ENCODE measurements around the gene PAQR4. TPM values are rescaled to one million over a fixed set of nuclear protein-coding genes. Genes with fewer than 3 reads are reported as not detected.

The PAQR4 gene
- polyA plus RNA-seq, 1 donor from 2014 or later, result 47.8 TPM

- H3K4me3 ChIP-seq (ENCODE audit: low read length), result no peak overlapping the region
- H3F3A ChIP-seq (ENCODE audit: insufficient read depth, low read length, poor library complexity, severe bottlenecking), result no peaks in the 10 kb centered on the region
- no peak overlapping the region for H3K9ac ChIP-seq (ENCODE audit: low read length)
- H3K9me2 ChIP-seq (ENCODE audit: insufficient read depth, low read length), result no peaks in the 10 kb centered on the region
- H2AFZ ChIP-seq (ENCODE audit: low read depth, low read length), result no peak overlapping the region
- no peak overlapping the region for H3K4me2 ChIP-seq (ENCODE audit: low read length)
- no peaks in the 10 kb centered on the region for H3K27me3 ChIP-seq (ENCODE audit: insufficient read depth, low read depth, low read length)
- H4K20me1 ChIP-seq (ENCODE audit: insufficient read depth), result no peaks in the 10 kb centered on the region
- H3K27ac ChIP-seq (ENCODE audit: low read length), result no peak overlapping the region
- no peaks in the 10 kb centered on the region for H3K79me2 ChIP-seq (replicated peaks; ENCODE audit: insufficient read depth, low read length)
- TF ChIP-seq RAD21 (conservative IDR thresholded peaks at IDR 0.05) (no peak), CTCF (IDR thresholded peaks at IDR 0.05; ENCODE audit: poor library complexity, severe bottlenecking) (no peak), EZH2 (IDR thresholded peaks at IDR 0.05; ENCODE audit: borderline replicate concordance, insufficient read depth, low read length, poor library complexity, severe bottlenecking) (no peak)
- H3K9me3 ChIP-seq (ENCODE audit: low read length), result no peaks in the 10 kb centered on the region
- no peaks in the 10 kb centered on the region for H3K36me3 ChIP-seq (ENCODE audit: insufficient read depth, low read length)
These were observed 15.2 kb upstream of the PAQR4 start for GRCh38 chr16:2953706-2954627.

GRCh38 chr16:2954656-2955381 is 14.3 kb upstream of the PAQR4 start:
- no peaks in the 10 kb centered on the region for H3K27me3 ChIP-seq (ENCODE audit: insufficient read depth, low read depth, low read length)
- no peak overlapping the region for H3K4me2 ChIP-seq (ENCODE audit: low read length)
- TF ChIP-seq RAD21 (conservative IDR thresholded peaks at IDR 0.05) (no peak), TAF1 (IDR thresholded peaks at IDR 0.05; ENCODE audit: low read depth) (no peak), POLR2AphosphoS5 (IDR thresholded peaks at IDR 0.05) (no peak), SMC3 (conservative IDR thresholded peaks at IDR 0.05; ENCODE audit: poor library complexity) (no peak), EP300 (conservative IDR thresholded peaks at IDR 0.05; ENCODE audit: poor library complexity, severe bottlenecking) (no peak), MXI1 (conservative IDR thresholded peaks at IDR 0.05; ENCODE audit: poor library complexity, severe bottlenecking) (no peak)
- TF ChIP-seq, protein P1, sequence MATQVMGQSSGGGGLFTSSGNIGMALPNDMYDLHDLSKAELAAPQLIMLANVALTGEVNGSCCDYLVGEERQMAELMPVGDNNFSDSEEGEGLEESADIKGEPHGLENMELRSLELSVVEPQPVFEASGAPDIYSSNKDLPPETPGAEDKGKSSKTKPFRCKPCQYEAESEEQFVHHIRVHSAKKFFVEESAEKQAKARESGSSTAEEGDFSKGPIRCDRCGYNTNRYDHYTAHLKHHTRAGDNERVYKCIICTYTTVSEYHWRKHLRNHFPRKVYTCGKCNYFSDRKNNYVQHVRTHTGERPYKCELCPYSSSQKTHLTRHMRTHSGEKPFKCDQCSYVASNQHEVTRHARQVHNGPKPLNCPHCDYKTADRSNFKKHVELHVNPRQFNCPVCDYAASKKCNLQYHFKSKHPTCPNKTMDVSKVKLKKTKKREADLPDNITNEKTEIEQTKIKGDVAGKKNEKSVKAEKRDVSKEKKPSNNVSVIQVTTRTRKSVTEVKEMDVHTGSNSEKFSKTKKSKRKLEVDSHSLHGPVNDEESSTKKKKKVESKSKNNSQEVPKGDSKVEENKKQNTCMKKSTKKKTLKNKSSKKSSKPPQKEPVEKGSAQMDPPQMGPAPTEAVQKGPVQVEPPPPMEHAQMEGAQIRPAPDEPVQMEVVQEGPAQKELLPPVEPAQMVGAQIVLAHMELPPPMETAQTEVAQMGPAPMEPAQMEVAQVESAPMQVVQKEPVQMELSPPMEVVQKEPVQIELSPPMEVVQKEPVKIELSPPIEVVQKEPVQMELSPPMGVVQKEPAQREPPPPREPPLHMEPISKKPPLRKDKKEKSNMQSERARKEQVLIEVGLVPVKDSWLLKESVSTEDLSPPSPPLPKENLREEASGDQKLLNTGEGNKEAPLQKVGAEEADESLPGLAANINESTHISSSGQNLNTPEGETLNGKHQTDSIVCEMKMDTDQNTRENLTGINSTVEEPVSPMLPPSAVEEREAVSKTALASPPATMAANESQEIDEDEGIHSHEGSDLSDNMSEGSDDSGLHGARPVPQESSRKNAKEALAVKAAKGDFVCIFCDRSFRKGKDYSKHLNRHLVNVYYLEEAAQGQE (IDR thresholded peaks at IDR 0.05; ENCODE audit: borderline replicate concordance), result no peak
- H3K9me2 ChIP-seq (ENCODE audit: insufficient read depth, low read length), result no peaks in the 10 kb centered on the region
- H3K27ac ChIP-seq (ENCODE audit: low read length), result no peak overlapping the region
- H3K9me3 ChIP-seq (ENCODE audit: low read length), result no peaks in the 10 kb centered on the region
- H3K79me2 ChIP-seq (replicated peaks; ENCODE audit: insufficient read depth, low read length), result no peaks in the 10 kb centered on the region
- H4K20me1 ChIP-seq (ENCODE audit: insufficient read depth), result no peaks in the 10 kb centered on the region
- no peaks in the 10 kb centered on the region for H3F3A ChIP-seq (ENCODE audit: insufficient read depth, low read length, poor library complexity, severe bottlenecking)
- H3K9ac ChIP-seq (ENCODE audit: low read length), result no peak overlapping the region
- H2AFZ ChIP-seq (ENCODE audit: low read depth, low read length), result no peak overlapping the region
- no peak overlapping the region for H3K4me3 ChIP-seq (ENCODE audit: low read length)
- H3K36me3 ChIP-seq (ENCODE audit: insufficient read depth, low read length), result no peaks in the 10 kb centered on the region
